PC-3 (cell line): ENCODE results near the gene NHERF2. TPM values are rescaled to one million over a fixed set of nuclear protein-coding genes. Genes with fewer than 3 reads are reported as not detected.

ENCODE experiments used
- ATAC-seq: fragments of 200-7000 bp; cut with Tn5 transposase; 2 replicates; pipeline ENCODE4 v1.9.1; 2020; ENCODE audit warnings: mild to moderate bottlenecking, moderate library complexity
- BruUV-seq: library from RNA; stranded (reverse); fragments of 400-500 nt; replicated peaks from 2 replicates; lab custom pipeline; 2021; lab: Mats Ljungman, UMichigan
- CTCF ChIA-PET: fragments of 300-600 bp; sonication (Branson Sonifier 250); formaldehyde crosslinking; loops from one replicate; lab custom pipeline; 2022; ENCODE audit warnings: antibody characterized with exemption; lab: Charles Lee
- POLR2A ChIA-PET: fragments of 300-600 bp; sonication (Branson Sonifier 250); formaldehyde crosslinking; loops from one replicate; lab custom pipeline; 2022; ENCODE audit warnings: antibody characterized with exemption; ENCODE audit not compliant: unreplicated experiment; lab: Charles Lee
- DNase-seq: peaks from one replicate; pipeline ENCODE4 v3.0.0-alpha.2; 2015
- H2AFZ ChIP-seq: fragments of 300-600 bp; sonication (generic); 2 replicates; pipeline ENCODE4 v1.6.0; 2016; ENCODE audit warnings: antibody characterized with exemption, low read length
- H3F3A ChIP-seq: fragments of 300-600 bp; sonication (generic); one replicate; pipeline ENCODE4 v1.6.0; 2017; ENCODE audit warnings: antibody characterized with exemption, low read length, control low read depth, mild to moderate bottlenecking; ENCODE audit not compliant: unreplicated experiment
- H3K27ac ChIP-seq: fragments of 300-600 bp; sonication (generic); 2 replicates; pipeline ENCODE4 v1.5.1; 2016; ENCODE audit warnings: mild to moderate bottlenecking, low read length
- H3K27me3 ChIP-seq: fragments of 300-600 bp; sonication (generic); 2 replicates; pipeline ENCODE4 v1.6.1; 2016; ENCODE audit warnings: low read length, mixed read lengths
- H3K36me3 ChIP-seq: fragments of 300-600 bp; sonication (generic); 2 replicates; pipeline ENCODE4 v1.6.1; 2016; ENCODE audit warnings: low read depth, mixed run types, low read length, mixed read lengths
- H3K4me1 ChIP-seq: fragments of 300-600 bp; sonication (generic); 2 replicates; pipeline ENCODE4 v1.5.1; 2016; ENCODE audit warnings: low read length; ENCODE audit not compliant: insufficient read depth
- H3K4me2 ChIP-seq: fragments of 300-600 bp; sonication (generic); 2 replicates; pipeline ENCODE4 v1.6.0; 2016; ENCODE audit warnings: low read length
- H3K4me3 ChIP-seq: fragments of 300-600 bp; sonication (generic); 2 replicates; pipeline ENCODE4 v1.5.1; 2016; ENCODE audit warnings: mild to moderate bottlenecking, low read length, mixed read lengths
- H3K79me2 ChIP-seq: fragments of 300-600 bp; sonication (generic); 2 replicates; pipeline ENCODE4 v1.6.1; 2017; ENCODE audit warnings: low read length, mixed read lengths
- H3K9ac ChIP-seq: fragments of 300-600 bp; sonication (generic); 2 replicates; pipeline ENCODE4 v1.6.0; 2016; ENCODE audit warnings: mild to moderate bottlenecking, low read length
- H3K9me2 ChIP-seq: fragments of 300-600 bp; sonication (generic); replicated peaks from 2 replicates; pipeline ENCODE4 v1.6.1; 2016; ENCODE audit warnings: mixed run types, low read length, mixed read lengths
- H3K9me3 ChIP-seq: fragments of 300-600 bp; sonication (generic); 2 replicates; pipeline ENCODE4 v1.6.1; 2016; ENCODE audit warnings: low read length, mixed read lengths
- H4K20me1 ChIP-seq: fragments of 300-600 bp; sonication (generic); 2 replicates; pipeline ENCODE4 v1.6.1; 2016; ENCODE audit warnings: low read length, mixed read lengths
- CTCF ChIP-seq: fragments of 300-600 bp; sonication (generic); conservative IDR thresholded peaks from 2 replicates; pipeline ENCODE4 v1.5.1; 2017; ENCODE audit warnings: antibody characterized with exemption, low read depth, mild to moderate bottlenecking, low read length
- EZH2 ChIP-seq: fragments of 300-600 bp; sonication (generic); IDR thresholded peaks from one replicate; pipeline ENCODE4 v1.6.1; 2017; ENCODE audit warnings: antibody characterized with exemption, mild to moderate bottlenecking, low read length; ENCODE audit not compliant: unreplicated experiment
- EZH2phosphoT487 ChIP-seq: fragments of 300-600 bp; sonication (generic); IDR thresholded peaks from 2 replicates; pipeline ENCODE4 v1.6.1; 2018; ENCODE audit warnings: mild to moderate bottlenecking, antibody characterized with exemption, low read length, borderline replicate concordance
- intact Hi-C: fragments of 100-400 bp; cut with micrococcal nuclease; formaldehyde crosslinking; loops from 2 replicates; pipeline ENCODE4 v1.9.0; 2023
- total RNA-seq: library from RNA; depleted of rRNA; stranded (reverse); fragments of >200 nt; gene quantifications from 2 replicates; pipeline ENCODE4 v1.2.3, GENCODE V29; 2014

Gene NHERF2
- total RNA-seq, 1 experiment from 2014 or later, result 145 TPM

- CTCF ChIA-PET, result no interaction called here
- ATAC-seq, result no peak
- peaks cover 5% of the 10 kb centered on the region for H3K36me3 ChIP-seq
- no peaks in the 10 kb centered on the region for H3K4me1 ChIP-seq
- no peaks in the 10 kb centered on the region for H3F3A ChIP-seq
- H4K20me1 ChIP-seq, result no peaks in the 10 kb centered on the region
- intact Hi-C loops, result no loop called here
- H3K4me2 ChIP-seq, result no peak overlapping the region
- H3K9me2 ChIP-seq, result no peaks in the 10 kb centered on the region
- H3K4me3 ChIP-seq, result no peak overlapping the region
- H3K27me3 ChIP-seq, result no peaks in the 10 kb centered on the region
- POLR2A ChIA-PET, result no interaction called here
- H3K79me2 ChIP-seq, result no peaks in the 10 kb centered on the region
- no peak overlapping the region for H3K27ac ChIP-seq
- H3K9ac ChIP-seq, result no peak overlapping the region
- no peak for DNase-seq
- TF ChIP-seq EZH2 (no peak), EZH2phosphoT487 (no peak), CTCF (no peak)
- no TSS peak for BruUV-seq
- H2AFZ ChIP-seq, result no peak overlapping the region
- no peaks in the 10 kb centered on the region for H3K9me3 ChIP-seq
Observed at GRCh38 chr16:2070576-2071453, 44.1 kb downstream of the NHERF2 start.

GRCh38 chr16:2071454-2072202 lies 44.9 kb downstream of the NHERF2 start:
- TF ChIP-seq EZH2 (no peak), CTCF (no peak), EZH2phosphoT487 (no peak)
- no peak; the same call in 1 of the 2 replicates for ATAC-seq
- H3K27me3 ChIP-seq, result no peaks in the 10 kb centered on the region
- H3K9me3 ChIP-seq, result no peaks in the 10 kb centered on the region
- no peaks in the 10 kb centered on the region for H3F3A ChIP-seq
- H3K9me2 ChIP-seq, result no peaks in the 10 kb centered on the region
- H3K27ac ChIP-seq, result no peak overlapping the region
- H3K79me2 ChIP-seq, result no peaks in the 10 kb centered on the region
- BruUV-seq, result no TSS peak
- H3K4me3 ChIP-seq, result no peak overlapping the region
- ChIA-PET CTCF (no interaction called here), POLR2A (no interaction called here)
- H3K4me2 ChIP-seq, result no peak overlapping the region
- no peak for DNase-seq
- no peaks in the 10 kb centered on the region for H3K4me1 ChIP-seq
- no peak overlapping the region for H2AFZ ChIP-seq
- H3K9ac ChIP-seq, result no peak overlapping the region
- H3K36me3 ChIP-seq, result no peaks in the 10 kb centered on the region; the same call in 1 of the 2 replicates
- intact Hi-C loops, result no loop called here
- no peaks in the 10 kb centered on the region for H4K20me1 ChIP-seq
